Stimulated activated CD8-positive, alpha-beta memory T cell treated with anti-CD3 and anti-CD28 coated beads, Interleukin-2, amount 100 ng/mL, for 1 hour (primary cell): Measurements from ENCODE around the gene RELCH.

ENCODE experiments used
- DNase-seq, 2 donors: peaks; one replicate each; pipeline ENCODE4 v3.0.0-alpha.2; 2020; ENCODE audit warnings: low read depth in 2 of 2

Gene RELCH

GRCh38 chr18:62249478-62250097, 62.5 kb downstream of the RELCH start:
- DNase-seq: peak; percentile 18 to 42

- no peak for DNase-seq
These were observed 63.4 kb downstream of the RELCH start for GRCh38 chr18:62250475-62250874.

GRCh38 chr18:62258093-62258492, 71.0 kb downstream of the RELCH start:
- DNase-seq: no peak

- DNase-seq: no peak
These were observed 71.6 kb downstream of the RELCH start for GRCh38 chr18:62258616-62259015.

- no peak for DNase-seq
These were observed 75.0 kb downstream of the RELCH start for GRCh38 chr18:62262061-62262460.

- no peak for DNase-seq
These were observed 77.9 kb downstream of the RELCH start for GRCh38 chr18:62264984-62265383.

GRCh38 chr18:62277045-62277444, 90.0 kb downstream of the RELCH start:
- no peak for DNase-seq

GRCh38 chr18:62279561-62279960, 92.5 kb downstream of the RELCH start:
- DNase-seq: no peak

- DNase-seq: no peak
These were observed 93.0 kb downstream of the RELCH start for GRCh38 chr18:62280058-62280457.

- no peak for DNase-seq
These were observed 93.7 kb downstream of the RELCH start for GRCh38 chr18:62280786-62281185.

- DNase-seq: no peak
These were observed 94.6 kb downstream of the RELCH start for GRCh38 chr18:62281684-62282083.

GRCh38 chr18:62282188-62282629, 95.2 kb downstream of the RELCH start:
- no peak for DNase-seq

- no peak for DNase-seq
These were observed 97.6 kb downstream of the RELCH start for GRCh38 chr18:62284637-62285036.

- DNase-seq: no peak
These were observed 98.2 kb downstream of the RELCH start for GRCh38 chr18:62285281-62285680.

- no peak for DNase-seq
These were observed 101.0 kb downstream of the RELCH start for GRCh38 chr18:62287781-62288664.

GRCh38 chr18:62288665-62289008, 101.6 kb downstream of the RELCH start:
- DNase-seq: no peak

- DNase-seq: no peak
These were observed 102.0 kb downstream of the RELCH start for GRCh38 chr18:62289047-62289446.

- no peak for DNase-seq
These were observed 107.0 kb downstream of the RELCH start for GRCh38 chr18:62294073-62294472.

GRCh38 chr18:62300359-62300963, 113.4 kb downstream of the RELCH start:
- no peak for DNase-seq

GRCh38 chr18:62301322-62301721, 114.3 kb downstream of the RELCH start:
- DNase-seq: no peak

GRCh38 chr18:62312851-62313250, 125.8 kb downstream of the RELCH start:
- no peak for DNase-seq

- no peak for DNase-seq
These were observed 131.4 kb downstream of the RELCH start for GRCh38 chr18:62318228-62319180.
